HG03439 (cell line): ENCODE measurements around the gene KLHL3.

Source experiments
- ATAC-seq: cut with Tn5 transposase; IDR thresholded peaks from one replicate; pipeline ENCODE4 v1.9.1; 2021; ENCODE audit warnings: mild to moderate bottlenecking, moderate library complexity; ENCODE audit not compliant: unreplicated experiment

The KLHL3 gene

GRCh38 chr5:137712139-137712667 lies 23.7 kb downstream of the KLHL3 start:
- ATAC-seq: no peak

GRCh38 chr5:137710086-137710485 lies 25.8 kb downstream of the KLHL3 start:
- no peak for ATAC-seq

- no peak for ATAC-seq
These were observed 26.9 kb downstream of the KLHL3 start for GRCh38 chr5:137708796-137709559.

GRCh38 chr5:137708062-137708461 lies 27.8 kb downstream of the KLHL3 start:
- ATAC-seq: no peak

- ATAC-seq: no peak
These were observed 29.0 kb downstream of the KLHL3 start for GRCh38 chr5:137706841-137707240.

- no peak for ATAC-seq
These were observed 30.8 kb downstream of the KLHL3 start for GRCh38 chr5:137705106-137705505.

- no peak for ATAC-seq
These were observed 32.3 kb downstream of the KLHL3 start for GRCh38 chr5:137703565-137703964.

- ATAC-seq: no peak
These were observed 35.6 kb downstream of the KLHL3 start for GRCh38 chr5:137700282-137700680.

- no peak for ATAC-seq
These were observed 36.3 kb downstream of the KLHL3 start for GRCh38 chr5:137699336-137700281.

GRCh38 chr5:137696481-137696880 lies 39.4 kb downstream of the KLHL3 start:
- no peak for ATAC-seq

- no peak for ATAC-seq
These were observed 40.0 kb downstream of the KLHL3 start for GRCh38 chr5:137695651-137696428.

GRCh38 chr5:137693951-137694721 lies 41.8 kb downstream of the KLHL3 start:
- no peak for ATAC-seq

GRCh38 chr5:137693307-137693950 lies 42.5 kb downstream of the KLHL3 start:
- ATAC-seq: no peak

GRCh38 chr5:137689306-137689705 lies 46.6 kb downstream of the KLHL3 start:
- no peak for ATAC-seq

GRCh38 chr5:137688210-137688840 lies 47.6 kb downstream of the KLHL3 start:
- no peak for ATAC-seq

- ATAC-seq: no peak
These were observed 51.1 kb downstream of the KLHL3 start for GRCh38 chr5:137684761-137685160.

GRCh38 chr5:137681191-137681590 lies 54.7 kb downstream of the KLHL3 start:
- no peak for ATAC-seq

GRCh38 chr5:137679910-137680309 lies 56.0 kb downstream of the KLHL3 start:
- no peak for ATAC-seq

GRCh38 chr5:137679195-137679594 lies 56.7 kb downstream of the KLHL3 start:
- ATAC-seq: no peak
